ENCODE results near the gene CDC42BPB.

DNA sequence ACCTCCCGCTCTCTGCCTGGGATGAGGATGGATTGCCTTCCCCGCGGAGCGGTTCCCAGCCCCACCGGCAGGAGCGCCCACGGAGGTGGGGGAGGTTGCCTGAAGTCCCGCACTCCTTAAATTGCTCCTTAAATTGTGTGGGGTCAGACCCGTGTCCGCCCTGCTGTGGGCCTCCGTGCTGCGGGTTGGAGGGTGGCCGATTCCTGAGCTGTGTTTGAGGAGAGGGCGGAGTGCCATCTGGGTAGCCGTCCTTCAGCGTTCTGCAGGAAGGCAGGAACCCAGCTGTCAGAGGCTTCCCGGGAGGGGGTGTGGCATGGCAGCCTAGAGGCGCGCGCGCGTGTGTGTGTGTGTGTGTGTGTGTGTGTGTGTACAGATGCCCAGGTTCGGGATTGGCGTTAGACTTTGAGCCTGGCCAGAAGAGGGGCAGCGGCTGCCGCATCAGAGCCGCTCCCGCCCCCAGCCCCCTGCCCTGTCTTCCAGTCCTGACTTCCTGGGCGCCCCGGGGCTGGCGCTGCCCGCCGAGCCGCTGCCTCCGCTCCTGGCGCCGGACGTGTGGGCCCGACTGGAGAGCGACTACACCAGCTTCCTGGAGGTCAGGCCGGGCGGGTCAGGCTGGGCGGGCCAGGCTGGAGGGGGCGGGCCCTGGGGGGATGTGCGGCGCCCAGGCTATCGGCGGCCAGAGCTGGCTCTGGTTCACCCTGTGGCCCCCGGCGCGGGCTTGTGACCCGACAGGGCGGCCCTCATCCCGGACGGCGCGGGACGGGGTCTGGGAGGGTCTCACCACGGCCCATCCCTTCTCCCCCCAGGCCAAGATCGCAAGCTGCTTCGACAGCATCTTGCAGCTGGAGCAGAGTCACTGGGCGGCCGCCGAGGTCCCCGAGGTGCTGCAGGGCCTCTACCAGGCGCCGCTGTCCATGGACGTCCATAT, 46.4 kb upstream of the CDC42BPB start:
- no peak for TF ChIP-seq CTCF (IDR thresholded peaks at IDR 0.05; ENCODE audit: insufficient read depth, low read length, poor library complexity, severe bottlenecking)
- no peak for TF ChIP-seq EZH2phosphoT487 (conservative IDR thresholded peaks at IDR 0.05; ENCODE audit: low read length)

Data from SU-DHL-6 (cell line).